Thyroid gland (tissue), 4 donors: ENCODE measurements around the gene KCNQ1. TPM values are rescaled to one million over a fixed set of nuclear protein-coding genes. Genes with fewer than 3 reads are reported as not detected.

Experiments
- DNase-seq, 2 donors: peaks; one replicate each; pipeline ENCODE4 v3.0.0-alpha.2; 2019
- H3K27ac ChIP-seq, 3 donors: fragments of 200-600 bp; sonication (generic); 1 replicate in 2 of 3; 2 replicates in 1 of 3; pipeline ENCODE4 v1.5.1; 2016 to 2019; ENCODE audit warnings: mild to moderate bottlenecking in 1 of 3, moderate library complexity in 1 of 3
- H3K27me3 ChIP-seq: fragments of 200-600 bp; sonication (generic); one replicate; pipeline ENCODE4 v1.5.1; 2019
- H3K36me3 ChIP-seq, 2 donors: fragments of 200-600 bp; sonication (generic); one replicate each; pipeline ENCODE4 v1.5.1; 2016 to 2019
- H3K4me1 ChIP-seq, 2 donors: fragments of 200-600 bp; sonication (generic); one replicate each; pipeline ENCODE4 v1.5.1; 2017 to 2019
- H3K4me3 ChIP-seq, 3 donors: fragments of 200-600 bp; sonication (generic); replicated peaks in 1 of 3; 1 replicate in 2 of 3; 2 replicates in 1 of 3; pipeline ENCODE4 v1.5.1; 2016; ENCODE audit warnings: mild to moderate bottlenecking in 1 of 3
- H3K9me3 ChIP-seq: fragments of 200-600 bp; sonication (generic); one replicate; pipeline ENCODE4 v1.5.1; 2017
- POLR2A ChIP-seq, 2 donors: fragments of 450-650 bp; IDR thresholded peaks; one replicate each; pipeline ENCODE4 v1.6.1; 2017; ENCODE audit warnings: antibody characterized with exemption in 2 of 2, mild to moderate bottlenecking in 2 of 2, moderate library complexity in 1 of 2
- WGBS, 2 donors: methylation state at CpG; one replicate each; pipeline ENCODE4 v1.1.5; 2017; 5-methylcytosine and 5-hydroxymethylcytosine counted together
- intact Hi-C: fragments of 100-400 bp; cut with DNase I; formaldehyde crosslinking; loops from one replicate; pipeline ENCODE4 v1.15.1; 2023
- total RNA-seq, 4 donors: library from RNA; depleted of rRNA; stranded (reverse); fragments of >200 nt; gene quantifications; one replicate each; pipeline ENCODE4 v1.2.3, GENCODE V29; 2016
- TF ChIP-seq, protein P1 (sequence below), 6 experiments: fragments of 200-600 bp in 3 of 6; fragments of 450-650 bp in 3 of 6; sonication (generic) in 3 of 6; IDR thresholded peaks; one replicate each; pipeline ENCODE4 v1.5.1; 2016 to 2019; ENCODE audit warnings: antibody characterized with exemption in 6 of 6, mild to moderate bottlenecking in 2 of 6, inconsistent platforms in 1 of 6, moderate library complexity in 1 of 6

KCNQ1 gene
- total RNA-seq, 4 donors from 2014 or later: 51.3 to 103 (median 97.8) TPM

DNA sequence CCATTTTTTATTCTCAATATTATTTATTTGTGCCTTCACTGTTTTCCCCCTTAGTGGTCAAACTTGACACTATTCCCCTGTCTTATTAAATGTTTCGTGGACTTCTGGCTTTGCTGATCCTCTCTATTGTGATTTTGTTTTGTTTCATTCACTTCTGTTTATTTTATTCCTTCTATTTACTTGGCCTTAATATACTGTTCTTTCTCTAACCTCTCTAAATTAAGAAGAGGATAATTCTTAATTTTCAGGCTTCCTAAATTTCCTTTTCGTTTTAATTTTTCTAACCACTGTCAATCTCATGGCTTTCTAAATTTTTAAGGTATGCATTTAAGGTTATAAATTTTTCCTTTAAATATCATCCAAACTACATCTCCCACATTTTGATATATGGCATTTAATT, 338.0 kb downstream of the KCNQ1 start:
- no peaks in the 10 kb centered on the region for H3K36me3 ChIP-seq
- no peak overlapping the region for H3K4me3 ChIP-seq
- no peak overlapping the region for H3K27ac ChIP-seq
- no peak for TF ChIP-seq POLR2A (IDR thresholded peaks at IDR 0.05)
- TF ChIP-seq, protein P1, sequence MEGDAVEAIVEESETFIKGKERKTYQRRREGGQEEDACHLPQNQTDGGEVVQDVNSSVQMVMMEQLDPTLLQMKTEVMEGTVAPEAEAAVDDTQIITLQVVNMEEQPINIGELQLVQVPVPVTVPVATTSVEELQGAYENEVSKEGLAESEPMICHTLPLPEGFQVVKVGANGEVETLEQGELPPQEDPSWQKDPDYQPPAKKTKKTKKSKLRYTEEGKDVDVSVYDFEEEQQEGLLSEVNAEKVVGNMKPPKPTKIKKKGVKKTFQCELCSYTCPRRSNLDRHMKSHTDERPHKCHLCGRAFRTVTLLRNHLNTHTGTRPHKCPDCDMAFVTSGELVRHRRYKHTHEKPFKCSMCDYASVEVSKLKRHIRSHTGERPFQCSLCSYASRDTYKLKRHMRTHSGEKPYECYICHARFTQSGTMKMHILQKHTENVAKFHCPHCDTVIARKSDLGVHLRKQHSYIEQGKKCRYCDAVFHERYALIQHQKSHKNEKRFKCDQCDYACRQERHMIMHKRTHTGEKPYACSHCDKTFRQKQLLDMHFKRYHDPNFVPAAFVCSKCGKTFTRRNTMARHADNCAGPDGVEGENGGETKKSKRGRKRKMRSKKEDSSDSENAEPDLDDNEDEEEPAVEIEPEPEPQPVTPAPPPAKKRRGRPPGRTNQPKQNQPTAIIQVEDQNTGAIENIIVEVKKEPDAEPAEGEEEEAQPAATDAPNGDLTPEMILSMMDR (IDR thresholded peaks at IDR 0.05): no peak
- DNase-seq: no peak
- H3K4me1 ChIP-seq: peaks cover 32 to 41% of the 10 kb centered on the region in 2 donors
- intact Hi-C loops: no loop called here
- H3K27me3 ChIP-seq: no peaks in the 10 kb centered on the region
- WGBS, 2 donors: 90 to 94% methylated on average over 2 of the region's 2 CpGs
- no peaks in the 10 kb centered on the region for H3K9me3 ChIP-seq

DNA sequence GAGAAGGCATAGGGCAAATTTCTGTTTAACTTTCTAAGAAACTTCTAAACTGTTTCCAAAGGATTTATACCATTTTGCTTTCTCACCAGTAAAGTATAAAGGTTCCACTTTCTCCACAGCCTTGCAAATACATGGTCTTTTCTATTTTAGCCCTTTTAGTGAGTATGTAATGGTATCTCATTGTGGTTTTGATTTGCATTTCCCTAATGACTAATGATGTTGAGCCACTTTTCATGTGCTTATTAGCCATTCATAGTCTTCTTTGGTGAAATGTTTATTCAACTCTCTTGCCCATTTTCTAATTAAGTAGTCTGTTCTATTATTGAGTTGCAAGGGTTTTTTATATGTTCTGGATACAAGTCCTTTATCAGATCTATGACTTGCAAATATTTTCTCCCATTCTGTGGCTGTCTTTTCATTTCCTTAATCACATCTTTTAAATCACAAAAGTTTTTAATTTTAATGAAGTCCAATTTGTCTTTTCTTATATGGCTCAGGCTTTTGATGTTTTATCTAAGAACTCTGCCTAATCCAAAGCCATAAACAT, 338.8 kb downstream of the KCNQ1 start:
- Histone ChIP-seq H3K27ac (no peak overlapping the region), H3K36me3 (no peaks in the 10 kb centered on the region), H3K4me1 (peaks cover 31 to 41% of the 10 kb centered on the region in 2 donors), H3K4me3 (no peak overlapping the region), H3K9me3 (no peaks in the 10 kb centered on the region), H3K27me3 (no peaks in the 10 kb centered on the region)
- DNase-seq: no peak
- intact Hi-C loops: no loop called here
- TF ChIP-seq POLR2A (IDR thresholded peaks at IDR 0.05): no peak
- TF ChIP-seq, protein P1 (IDR thresholded peaks at IDR 0.05): no peak

DNA sequence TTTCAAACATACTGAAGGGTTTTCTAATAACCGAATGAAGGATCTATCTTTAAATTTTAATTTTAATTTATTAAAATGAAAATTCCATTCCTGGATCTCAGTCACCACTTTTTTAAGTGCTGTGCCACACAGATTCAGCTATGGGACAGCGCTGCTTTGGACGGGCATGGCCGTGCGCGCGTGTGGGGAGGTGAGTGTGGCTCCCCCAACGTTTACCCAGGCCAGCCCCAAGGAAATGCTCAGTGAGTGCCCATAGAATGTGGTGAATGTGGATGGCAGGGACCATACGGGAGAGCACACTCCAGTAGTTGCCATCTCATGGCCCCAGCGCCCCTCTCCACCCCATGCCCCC, 343.0 kb downstream of the KCNQ1 start:
- TF ChIP-seq, protein P1 (IDR thresholded peaks at IDR 0.05): no peak
- TF ChIP-seq POLR2A (IDR thresholded peaks at IDR 0.05): no peak
- peak overlapping the region; percentile 63 to 73 (median 68) for H3K27ac ChIP-seq
- H3K9me3 ChIP-seq: no peaks in the 10 kb centered on the region
- 80 to 85% methylated on average over 9 to 10 of the region's 10 CpGs for WGBS, 2 donors
- DNase-seq: no peak
- intact Hi-C loops: no loop called here
- no peaks in the 10 kb centered on the region for H3K27me3 ChIP-seq
- no peaks in the 10 kb centered on the region for H3K36me3 ChIP-seq
- peaks cover 12 to 27% of the 10 kb centered on the region in 2 donors for H3K4me1 ChIP-seq
- no peak overlapping the region for H3K4me3 ChIP-seq

DNA sequence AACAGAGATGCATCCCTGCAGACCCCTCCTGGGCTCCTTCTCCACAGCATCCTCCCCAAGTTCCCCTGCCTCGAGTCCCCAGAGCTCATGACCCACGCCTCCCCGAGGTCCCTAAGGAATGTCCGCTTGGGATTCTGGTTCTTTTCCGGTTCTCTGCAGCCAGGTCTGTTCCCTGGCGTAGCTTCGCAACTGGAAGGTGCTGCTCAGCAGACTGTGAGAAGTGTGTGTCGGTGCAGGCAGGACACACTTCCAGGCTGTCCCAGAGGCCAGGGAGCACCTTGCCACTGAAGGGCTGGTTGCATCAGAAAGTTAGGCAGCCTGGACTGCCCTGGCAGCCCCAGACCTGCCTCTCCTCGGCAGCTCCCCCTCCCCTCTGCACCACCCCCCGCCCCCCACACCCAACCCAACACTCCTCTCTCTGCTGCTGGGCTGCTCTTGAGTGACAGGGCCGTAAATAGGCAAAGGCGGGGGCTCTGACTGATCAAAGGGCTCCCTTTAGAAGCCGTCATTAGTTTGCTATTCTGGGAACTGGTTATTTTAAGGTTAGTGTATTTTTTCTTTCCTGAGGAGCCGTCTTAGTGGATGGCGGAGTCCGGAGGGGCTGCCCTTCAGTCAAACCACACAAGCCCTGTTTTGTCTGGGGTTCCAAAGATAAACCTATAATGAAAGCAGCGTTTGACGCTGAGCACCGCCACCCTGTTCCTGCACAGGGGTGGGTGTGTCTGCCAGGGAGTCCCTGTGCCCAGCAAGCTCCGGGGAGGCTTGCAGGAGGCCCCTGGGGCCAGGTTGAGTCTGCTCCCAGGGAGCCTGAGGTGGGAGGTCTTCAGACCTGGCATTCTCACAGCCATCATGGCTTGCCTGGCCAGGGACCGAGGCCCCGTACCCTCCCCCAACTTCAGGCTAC, 343.6 kb downstream of the KCNQ1 start:
- no peaks in the 10 kb centered on the region for H3K27me3 ChIP-seq
- 12 to 23% methylated on average over 13 to 18 of the region's 22 CpGs for WGBS, 2 donors
- DNase-seq: peak; percentile 92 to 93
- peak overlapping the region in 1 of 3 donors; percentile 8 for H3K4me3 ChIP-seq
- intact Hi-C loops: no loop called here
- H3K27ac ChIP-seq: peak overlapping the region; percentile 63 to 73 (median 68)
- TF ChIP-seq POLR2A (IDR thresholded peaks at IDR 0.05): peak in 1 of 2 donors; percentile 47
- TF ChIP-seq, protein P1 (IDR thresholded peaks at IDR 0.05): no peak
- no peaks in the 10 kb centered on the region for H3K9me3 ChIP-seq
- H3K4me1 ChIP-seq: peaks cover 12 to 27% of the 10 kb centered on the region in 2 donors
- H3K36me3 ChIP-seq: no peaks in the 10 kb centered on the region

DNA sequence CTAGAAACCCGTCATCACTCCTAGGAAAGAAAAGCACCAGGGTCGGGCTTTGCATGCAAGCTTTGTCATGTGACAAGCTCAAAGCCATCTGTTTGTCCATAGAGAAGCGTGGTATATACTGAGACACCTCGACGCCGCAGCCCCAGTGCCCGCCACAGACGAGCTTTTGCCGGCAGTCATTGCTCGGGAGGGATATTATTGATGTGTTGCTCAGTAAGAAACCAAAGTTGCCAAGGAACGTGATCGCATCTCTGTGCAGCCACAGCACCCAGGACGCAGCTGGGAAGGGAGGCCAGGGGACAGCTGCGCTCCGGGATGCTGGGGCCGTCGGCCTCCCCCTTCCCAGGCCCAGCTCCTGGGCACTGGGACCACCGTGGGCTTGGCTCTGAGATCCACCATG, 344.5 kb downstream of the KCNQ1 start:
- peak; percentile 0 to 1 for DNase-seq
- Histone ChIP-seq H3K36me3 (no peaks in the 10 kb centered on the region), H3K4me3 (no peak overlapping the region), H3K4me1 (peaks cover 12 to 27% of the 10 kb centered on the region in 2 donors), H3K9me3 (no peaks in the 10 kb centered on the region), H3K27me3 (no peaks in the 10 kb centered on the region), H3K27ac (no peak overlapping the region)
- WGBS, 2 donors: 88 to 91% methylated on average over 16 to 18 of the region's 18 CpGs
- intact Hi-C loops: no loop called here
- TF ChIP-seq, protein P1 (IDR thresholded peaks at IDR 0.05): no peak
- no peak for TF ChIP-seq POLR2A (IDR thresholded peaks at IDR 0.05)
